ENCODE results near the gene HOXC5.

Gene HOXC5

GRCh38 chr12:54049108-54049507 is 16.3 kb downstream of the HOXC5 start:
- no peak for DNase-seq

DNA sequence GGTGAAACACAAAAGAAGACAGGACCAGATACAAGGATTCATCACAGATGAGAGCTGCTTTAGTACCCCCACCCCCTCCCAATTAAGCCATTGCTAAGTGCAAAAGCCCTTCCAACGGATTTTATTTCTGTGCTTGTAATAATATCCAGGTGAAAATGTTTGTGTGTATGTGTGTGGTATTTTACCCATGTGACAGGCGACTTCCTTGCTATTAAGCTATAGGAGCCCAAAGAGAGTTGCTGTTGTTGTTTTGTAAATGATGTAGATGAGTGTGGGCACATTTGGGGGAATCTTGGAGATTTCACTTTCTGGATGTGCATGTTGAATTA is 17.6 kb downstream of the HOXC5 start:
- no peak for DNase-seq

- DNase-seq, result no peak
Observed at GRCh38 chr12:54051026-54051842, 18.4 kb downstream of the HOXC5 start.

GRCh38 chr12:54051874-54052437 is 19.1 kb downstream of the HOXC5 start:
- no peak for DNase-seq

- DNase-seq, result no peak
Observed at GRCh38 chr12:54052438-54053002, 19.7 kb downstream of the HOXC5 start.

GRCh38 chr12:54053003-54053750 is 20.3 kb downstream of the HOXC5 start:
- DNase-seq, result no peak

GRCh38 chr12:54053751-54054741 is 21.2 kb downstream of the HOXC5 start, which contains the start of gene HOXC4:
TSS of gene HOXC4 (plus strand) at chr12:54053835. CDS start at chr12:54053923, 88 bp downstream.
- no peak for DNase-seq

- no peak for DNase-seq
Observed at GRCh38 chr12:54054742-54055194, 21.9 kb downstream of the HOXC5 start.

GRCh38 chr12:54055552-54055951 is 22.7 kb downstream of the HOXC5 start:
- no peak for DNase-seq

- DNase-seq, result no peak
Observed at GRCh38 chr12:54056110-54056509, 23.3 kb downstream of the HOXC5 start.

DNA sequence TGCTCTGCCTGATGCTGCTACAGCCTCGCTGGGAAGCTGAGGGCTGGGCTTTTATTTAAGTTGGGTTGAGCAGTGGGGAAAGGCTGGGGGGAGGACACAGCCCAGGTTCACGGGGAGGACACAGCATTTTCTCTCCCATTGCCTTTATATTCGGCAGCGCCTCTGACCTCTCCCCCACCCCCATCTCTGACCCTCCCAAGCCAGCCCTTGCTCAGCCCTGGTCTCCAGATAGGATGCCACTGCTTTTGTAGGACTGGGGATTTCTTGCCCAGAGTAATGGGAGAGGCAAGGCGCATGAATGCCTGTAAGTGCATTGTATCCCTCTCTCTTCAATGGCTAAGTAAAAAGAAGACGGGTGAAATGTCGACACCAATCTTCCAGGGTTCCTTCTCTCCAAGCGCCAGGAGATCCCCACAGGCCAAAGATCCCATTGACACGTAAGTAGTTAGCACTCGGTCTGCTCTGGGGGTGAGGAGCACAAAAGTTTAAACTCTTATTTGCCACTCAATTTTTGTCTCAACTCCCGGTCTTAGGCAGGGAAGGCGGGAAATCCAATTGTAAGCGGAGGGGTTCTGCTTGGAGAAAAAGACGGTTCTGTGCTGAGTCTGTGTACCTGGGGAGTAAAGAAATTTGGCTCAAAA is 25.4 kb downstream of the HOXC5 start:
- no peak for DNase-seq

DNA sequence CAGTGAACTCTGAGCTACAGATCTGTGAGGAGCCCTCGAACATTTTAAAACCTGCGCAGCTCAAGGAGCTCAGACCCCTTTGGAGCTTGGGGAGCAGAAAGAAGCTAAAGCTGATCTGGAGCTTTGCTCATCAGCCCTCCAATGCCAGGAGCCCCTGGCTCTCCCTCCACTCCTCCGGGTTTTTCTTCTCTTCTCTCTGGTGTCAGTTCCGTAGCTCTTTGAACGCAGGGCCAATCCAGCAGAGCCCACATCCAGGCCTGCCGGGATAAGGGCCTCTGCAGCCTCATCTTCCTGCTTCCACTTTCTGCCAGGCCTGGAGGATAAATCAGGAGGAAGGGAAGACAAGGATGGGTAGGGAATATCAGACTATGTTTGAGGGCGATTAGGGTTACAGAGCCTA is 26.8 kb downstream of the HOXC5 start:
- DNase-seq, result no peak

GRCh38 chr12:54060174-54060974 is 27.5 kb downstream of the HOXC5 start:
- no peak for DNase-seq

- no peak for DNase-seq
Observed at GRCh38 chr12:54060975-54061778, 28.3 kb downstream of the HOXC5 start.

GRCh38 chr12:54065677-54066076 is 32.8 kb downstream of the HOXC5 start:
- no peak for DNase-seq

DNA sequence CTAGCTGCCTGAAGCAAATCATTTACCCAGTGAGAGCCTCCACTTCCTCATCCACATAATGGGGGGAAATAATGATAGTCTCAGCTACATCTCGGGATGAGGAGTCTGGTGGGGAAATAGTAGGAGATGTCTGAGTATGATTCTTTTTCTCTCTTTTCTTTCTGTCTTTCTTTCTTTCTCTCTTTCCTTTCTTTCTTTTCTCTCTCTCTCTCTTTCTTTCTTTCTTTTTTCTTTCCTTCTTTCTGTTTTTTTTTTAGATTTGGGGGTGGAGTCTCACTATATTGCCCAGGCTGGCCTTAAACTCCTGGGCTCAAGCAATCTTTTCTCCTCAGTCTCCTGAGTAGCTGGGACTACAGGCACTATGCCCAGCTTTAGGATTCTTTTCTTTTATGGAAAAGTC is 33.6 kb downstream of the HOXC5 start:
- DNase-seq, result no peak

DNA sequence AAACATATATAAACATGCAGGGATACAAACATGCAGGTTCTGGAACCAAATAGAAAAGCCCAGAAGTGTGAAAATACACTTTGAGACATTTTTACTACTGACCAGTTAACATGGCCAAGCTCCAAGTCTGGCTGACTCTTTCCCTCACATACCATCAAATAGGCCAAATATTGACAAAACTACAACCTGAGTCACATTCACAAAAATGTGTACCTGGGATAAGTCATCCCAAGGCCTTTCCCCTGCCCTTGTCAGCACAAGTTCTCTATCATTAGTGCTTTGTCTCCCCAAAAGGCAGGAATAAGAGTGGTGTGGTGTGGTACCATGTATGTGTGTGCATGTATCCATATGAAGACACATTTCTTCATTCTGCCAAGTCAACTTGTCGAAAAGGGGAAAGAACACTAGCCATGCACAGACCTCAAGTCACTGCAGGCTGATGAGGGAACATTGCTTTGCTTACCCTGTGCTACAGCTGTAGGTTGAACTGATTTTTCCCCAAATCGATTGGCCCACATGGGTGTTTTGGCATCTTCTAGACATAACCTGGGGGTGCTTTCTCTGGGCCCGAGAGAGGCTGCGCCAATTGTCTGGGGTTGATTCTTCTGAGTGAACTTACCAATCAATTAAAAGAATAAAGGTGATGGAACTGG is 35.7 kb downstream of the HOXC5 start:
- DNase-seq, result no peak

DNA sequence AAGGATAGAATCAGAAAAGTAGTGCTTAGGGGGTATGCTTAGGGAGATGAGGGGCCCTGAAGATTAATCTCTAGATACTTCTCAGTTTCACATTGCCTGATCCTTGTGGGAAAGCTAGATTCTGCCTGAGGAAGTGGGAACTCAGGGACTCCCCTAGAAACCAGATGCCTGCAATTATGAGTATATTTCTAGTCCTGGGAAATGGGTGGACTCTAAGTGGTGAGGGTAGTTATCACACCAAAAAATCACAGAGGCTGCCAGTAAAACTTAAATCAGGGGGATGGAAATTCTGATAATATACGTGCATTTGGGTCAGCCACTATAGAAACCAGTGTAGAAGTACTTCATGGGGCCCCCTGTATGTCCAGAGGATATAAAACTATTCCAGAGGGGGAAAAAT is 39.1 kb downstream of the HOXC5 start:
- DNase-seq, result no peak

DNA sequence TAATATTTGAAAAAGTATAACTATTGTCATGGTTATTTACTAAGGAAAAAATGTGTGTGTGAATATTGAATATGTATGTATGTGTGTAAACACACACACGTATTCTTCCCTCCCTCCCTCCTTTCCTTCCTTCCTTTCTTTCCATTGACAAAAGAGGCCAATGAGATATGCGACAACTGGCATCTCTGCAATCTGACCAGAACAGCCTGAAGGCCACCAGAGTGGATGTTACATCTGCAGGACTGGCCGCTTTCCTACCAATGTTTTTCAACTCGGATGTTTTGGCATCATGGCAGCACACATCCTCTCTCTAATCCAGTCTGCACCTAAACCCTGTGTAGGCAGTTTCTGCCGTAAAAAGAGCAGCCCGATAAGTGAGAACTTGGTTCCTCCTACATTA is 41.5 kb downstream of the HOXC5 start:
- no peak for DNase-seq

- DNase-seq, result no peak
Observed at GRCh38 chr12:54075409-54075808, 42.6 kb downstream of the HOXC5 start.

All from NCI-H526 treated with DMSO at 0.1 percent for 48 hours (cell line).